ENCODE data around the gene HID1.
"Not testable (repeated sequence)": the region's sequence is repeated elsewhere in the genome, so short reads cannot be mapped to it uniquely, and the experiment has no call there.

HID1 gene

DNA sequence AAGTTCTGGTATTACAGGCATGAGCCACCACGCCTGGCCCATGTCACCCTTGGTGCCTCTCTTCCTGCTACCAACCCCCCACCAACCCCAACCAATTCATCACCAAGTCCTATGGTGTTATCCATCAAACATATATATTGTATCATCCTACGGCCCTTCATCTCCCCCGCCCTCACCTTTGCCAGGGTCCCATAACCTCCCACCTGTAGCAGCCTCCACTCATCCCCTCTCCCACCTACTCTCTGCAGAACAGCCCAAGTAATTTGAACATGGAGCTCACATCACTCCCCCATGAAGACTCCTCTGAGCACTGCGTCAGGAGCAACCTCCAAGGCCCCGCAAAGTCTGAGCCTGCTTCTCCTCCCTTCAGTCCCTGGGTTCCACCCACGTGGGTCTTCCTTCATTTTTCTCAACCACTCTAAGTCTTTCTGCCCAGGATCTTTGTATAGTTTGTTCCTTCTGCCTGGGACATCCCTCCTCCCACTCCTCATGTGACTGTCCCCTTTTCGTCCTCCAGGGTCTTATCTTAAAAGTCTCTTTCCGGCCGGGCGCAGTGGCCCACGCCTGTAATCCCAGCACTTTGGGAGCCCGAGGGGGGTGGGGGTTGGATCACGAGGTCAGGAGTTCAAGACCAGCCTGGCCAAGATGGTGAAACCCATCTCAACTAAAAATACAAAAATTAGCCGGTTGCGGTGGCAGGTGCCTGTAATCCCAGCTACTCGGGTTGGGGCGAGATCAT is 7.0 kb upstream of the HID1 start:
- Histone ChIP-seq H3K4me2 (ENCODE audit: low read length) (no peak overlapping the region), H3K9ac (ENCODE audit: low read depth, low read length) (no peak overlapping the region), H3K36me3 (ENCODE audit: insufficient read depth, low read length) (no peaks in the 10 kb centered on the region), H3K27me3 (ENCODE audit: control insufficient read depth, insufficient read depth, low read length) (peaks cover 6% of the 10 kb centered on the region), H3K4me1 (ENCODE audit: control insufficient read depth, insufficient read depth, low read length) (peaks cover 16% of the 10 kb centered on the region), H3K9me3 (replicated peaks; ENCODE audit: low read length) (no peaks in the 10 kb centered on the region), H3K4me3 (ENCODE audit: low read length) (no peak overlapping the region)

GRCh38 chr17:74978240-74978639 is 5.7 kb upstream of the HID1 start:
- H3K4me1 ChIP-seq (ENCODE audit: control insufficient read depth, insufficient read depth, low read length), result peaks cover 16% of the 10 kb centered on the region
- H3K4me3 ChIP-seq (ENCODE audit: low read length), result no peak overlapping the region
- no peak overlapping the region for H3K9ac ChIP-seq (ENCODE audit: low read depth, low read length)
- H3K27me3 ChIP-seq (ENCODE audit: control insufficient read depth, insufficient read depth, low read length), result peaks cover 14% of the 10 kb centered on the region
- no peaks in the 10 kb centered on the region for H3K9me3 ChIP-seq (replicated peaks; ENCODE audit: low read length)
- no peak overlapping the region for H3K4me2 ChIP-seq (ENCODE audit: low read length)
- no peaks in the 10 kb centered on the region for H3K36me3 ChIP-seq (ENCODE audit: insufficient read depth, low read length)

DNA sequence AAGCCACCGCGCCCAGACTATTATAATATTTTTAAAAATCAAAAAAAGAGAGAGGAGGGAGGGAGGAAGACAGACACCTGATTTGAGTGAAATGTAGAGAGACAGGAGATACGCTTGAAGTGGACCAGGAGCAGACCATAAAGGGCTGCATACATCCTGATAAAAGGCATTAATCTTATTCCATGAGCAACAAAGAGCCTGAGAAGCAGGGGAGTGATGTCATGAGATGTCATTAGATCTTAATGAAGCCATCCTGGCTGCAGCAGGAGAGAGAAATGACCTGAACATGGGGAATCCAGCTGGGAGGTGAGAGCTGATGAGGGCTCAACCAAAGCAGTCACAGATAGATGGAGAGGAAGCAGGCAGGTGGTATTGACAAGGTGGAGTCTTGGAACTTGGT is 5.2 kb upstream of the HID1 start:
- H3K4me1 ChIP-seq (ENCODE audit: control insufficient read depth, insufficient read depth, low read length), result peaks cover 16% of the 10 kb centered on the region
- no peak overlapping the region for H3K4me2 ChIP-seq (ENCODE audit: low read length)
- H3K27me3 ChIP-seq (ENCODE audit: control insufficient read depth, insufficient read depth, low read length), result peaks cover 19% of the 10 kb centered on the region
- H3K9ac ChIP-seq (ENCODE audit: low read depth, low read length), result no peak overlapping the region
- no peak overlapping the region for H3K4me3 ChIP-seq (ENCODE audit: low read length)
- H3K9me3 ChIP-seq (replicated peaks; ENCODE audit: low read length), result no peaks in the 10 kb centered on the region
- no peaks in the 10 kb centered on the region for H3K36me3 ChIP-seq (ENCODE audit: insufficient read depth, low read length)

DNA sequence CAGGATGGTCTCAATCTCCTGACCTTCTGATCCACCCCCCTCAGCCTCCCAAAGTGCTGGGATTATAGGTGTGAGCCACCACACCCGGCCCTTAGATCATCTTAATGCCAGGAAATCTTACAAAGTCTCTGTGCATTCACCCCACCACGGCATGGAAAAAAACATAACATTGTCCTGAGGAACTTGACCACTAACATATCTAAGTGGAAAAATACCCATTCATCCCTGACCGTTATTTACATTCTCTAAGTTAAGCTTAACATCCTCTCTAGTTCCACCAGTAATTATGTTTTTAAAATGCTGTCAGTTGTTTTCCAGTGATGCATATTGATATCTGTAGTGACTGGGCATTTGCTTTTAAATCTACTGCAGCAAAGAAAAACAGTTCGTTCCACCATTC is 3.4 kb upstream of the HID1 start:
- Histone ChIP-seq H3K4me3 (ENCODE audit: low read length) (no peak overlapping the region), H3K27me3 (ENCODE audit: control insufficient read depth, insufficient read depth, low read length) (peaks cover 34% of the 10 kb centered on the region), H3K9ac (ENCODE audit: low read depth, low read length) (no peak overlapping the region), H3K4me1 (ENCODE audit: control insufficient read depth, insufficient read depth, low read length) (peaks cover 7% of the 10 kb centered on the region), H3K9me3 (replicated peaks; ENCODE audit: low read length) (no peaks in the 10 kb centered on the region), H3K4me2 (ENCODE audit: low read length) (no peak overlapping the region), H3K36me3 (ENCODE audit: insufficient read depth, low read length) (no peaks in the 10 kb centered on the region)

DNA sequence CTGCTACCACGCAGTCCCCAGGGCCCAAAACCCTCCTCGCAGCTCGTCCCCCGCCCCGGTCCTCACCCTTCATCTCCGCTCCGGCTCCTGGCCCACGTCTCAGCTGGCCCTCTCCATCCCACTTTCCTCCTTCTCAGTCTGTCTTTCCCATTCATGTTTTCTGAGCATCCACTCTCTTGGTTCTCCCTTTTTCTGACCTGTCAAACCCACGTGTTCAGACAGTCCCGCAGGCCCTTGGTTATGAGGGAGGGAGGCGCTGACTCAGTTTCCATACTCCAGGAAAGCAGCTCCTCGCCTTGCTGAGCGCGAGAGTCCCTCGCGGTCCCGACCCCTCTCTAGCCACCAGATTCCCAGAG is 392 bp upstream of the HID1 start:
- no peaks in the 10 kb centered on the region for H3K9me3 ChIP-seq (replicated peaks; ENCODE audit: low read length)
- H3K4me2 ChIP-seq (ENCODE audit: low read length), result peak overlapping the region; percentile 80
- H3K4me3 ChIP-seq (ENCODE audit: low read length), result peak overlapping the region; percentile 28

GRCh38 chr17:74971842-74972106 is 785 bp downstream of the HID1 start:
- Histone ChIP-seq H3K36me3 (ENCODE audit: insufficient read depth, low read length) (no peaks in the 10 kb centered on the region), H3K9ac (ENCODE audit: low read depth, low read length) (no peak overlapping the region), H3K27me3 (ENCODE audit: control insufficient read depth, insufficient read depth, low read length) (peaks cover 34% of the 10 kb centered on the region), H3K9me3 (replicated peaks; ENCODE audit: low read length) (no peaks in the 10 kb centered on the region), H3K4me3 (ENCODE audit: low read length) (peak overlapping the region; percentile 65), H3K4me2 (ENCODE audit: low read length) (peak overlapping the region; percentile 80), H3K4me1 (ENCODE audit: control insufficient read depth, insufficient read depth, low read length) (peaks cover 7% of the 10 kb centered on the region)

More for the DNA sequence above, 392 bp upstream of the HID1 start:
- H3K9ac ChIP-seq (ENCODE audit: low read depth, low read length), result no peak overlapping the region
- peaks cover 7% of the 10 kb centered on the region for H3K4me1 ChIP-seq (ENCODE audit: control insufficient read depth, insufficient read depth, low read length)
- no peaks in the 10 kb centered on the region for H3K36me3 ChIP-seq (ENCODE audit: insufficient read depth, low read length)
- H3K27me3 ChIP-seq (ENCODE audit: control insufficient read depth, insufficient read depth, low read length), result peaks cover 34% of the 10 kb centered on the region

DNA sequence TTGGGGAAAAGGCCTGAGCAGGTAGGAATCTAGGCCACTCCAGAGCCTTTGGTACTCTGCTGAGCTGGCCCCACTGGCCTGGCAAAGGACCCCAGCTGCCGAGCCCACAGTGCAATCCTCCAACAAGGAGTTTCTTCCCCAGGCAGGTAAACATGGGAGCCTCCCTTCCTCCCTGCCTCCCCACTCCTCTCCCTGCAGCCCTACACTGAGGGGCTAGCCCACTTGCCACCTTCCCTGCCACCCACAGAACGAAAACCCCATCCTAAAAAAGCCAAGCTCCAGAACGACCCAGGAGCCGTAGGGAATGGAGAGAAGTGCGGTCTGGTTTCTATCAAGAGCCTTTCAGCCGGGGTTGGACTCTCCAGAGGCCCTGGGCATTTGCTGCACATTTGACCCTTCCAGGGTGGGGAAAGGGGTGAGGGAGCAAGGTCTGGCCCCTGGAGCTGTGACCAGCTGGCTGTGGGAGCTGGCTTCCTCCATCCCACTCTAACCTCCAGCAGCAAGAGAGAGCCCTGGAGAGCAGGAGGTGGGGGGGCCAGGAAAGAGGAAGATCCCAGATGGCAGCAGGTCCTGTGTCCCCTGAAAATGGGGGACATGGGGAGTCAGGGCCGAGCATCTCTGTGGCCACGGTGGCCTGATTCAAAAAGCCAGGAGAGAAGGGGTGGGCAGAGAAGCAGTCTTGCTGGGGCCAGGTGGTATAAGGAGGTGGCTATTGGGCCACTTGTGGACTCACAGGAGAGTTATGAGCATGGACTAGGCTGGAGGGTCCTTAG is 1.3 kb downstream of the HID1 start:
- H3K9ac ChIP-seq (ENCODE audit: low read depth, low read length), result no peak overlapping the region

DNA sequence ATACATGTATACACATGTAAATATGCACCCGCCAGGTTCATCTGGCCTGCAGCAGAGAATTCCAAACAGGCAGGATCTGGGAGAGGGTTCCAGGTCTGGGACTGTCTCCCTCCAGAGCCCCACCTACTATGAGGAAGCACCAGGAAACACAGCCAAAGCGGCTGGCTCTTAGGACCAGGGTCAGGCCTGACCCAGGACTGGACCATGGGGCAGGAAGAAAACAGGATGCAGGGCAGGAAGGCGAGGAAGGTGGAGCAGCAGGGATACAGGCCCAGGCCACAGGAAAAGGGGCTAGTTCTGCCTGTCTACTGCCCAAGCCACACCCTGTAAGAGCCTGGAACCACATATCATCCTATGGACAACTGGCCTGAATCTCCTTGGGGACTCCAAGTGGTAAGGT is 2.2 kb downstream of the HID1 start:
- Histone ChIP-seq H3K4me1 (ENCODE audit: control insufficient read depth, insufficient read depth, low read length) (peaks cover 7% of the 10 kb centered on the region), H3K36me3 (ENCODE audit: insufficient read depth, low read length) (no peaks in the 10 kb centered on the region), H3K9me3 (replicated peaks; ENCODE audit: low read length) (no peaks in the 10 kb centered on the region), H3K4me3 (ENCODE audit: low read length) (no peak overlapping the region), H3K27me3 (ENCODE audit: control insufficient read depth, insufficient read depth, low read length) (peaks cover 31% of the 10 kb centered on the region), H3K9ac (ENCODE audit: low read depth, low read length) (no peak overlapping the region), H3K4me2 (ENCODE audit: low read length) (no peak overlapping the region)

More for the DNA sequence above, 1.3 kb downstream of the HID1 start:
- Histone ChIP-seq H3K36me3 (ENCODE audit: insufficient read depth, low read length) (no peaks in the 10 kb centered on the region), H3K4me2 (ENCODE audit: low read length) (peak overlapping the region; percentile 80), H3K9me3 (replicated peaks; ENCODE audit: low read length) (no peaks in the 10 kb centered on the region), H3K4me1 (ENCODE audit: control insufficient read depth, insufficient read depth, low read length) (peaks cover 7% of the 10 kb centered on the region), H3K27me3 (ENCODE audit: control insufficient read depth, insufficient read depth, low read length) (peaks cover 34% of the 10 kb centered on the region), H3K4me3 (ENCODE audit: low read length) (no peak overlapping the region)

DNA sequence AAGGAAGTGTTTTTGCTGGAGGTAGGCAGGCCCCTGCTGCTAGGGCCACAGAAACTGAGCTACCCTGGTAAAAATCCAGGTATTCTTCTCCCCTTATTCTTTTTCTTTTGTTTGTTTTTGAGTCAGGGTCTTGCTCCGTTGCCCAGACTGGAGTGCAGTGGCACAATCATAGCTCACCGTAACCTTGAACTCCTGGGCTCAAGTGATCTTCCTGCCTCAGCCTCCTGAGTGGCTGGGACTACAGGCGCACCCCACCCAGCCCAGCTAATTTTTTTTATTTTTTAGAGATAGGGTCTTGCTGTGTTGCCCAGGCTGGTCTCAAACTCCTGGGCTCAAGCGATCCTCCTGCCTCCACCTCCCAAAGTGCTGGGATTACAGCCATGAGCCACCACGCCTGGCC is 3.1 kb downstream of the HID1 start:
- H3K4me3 ChIP-seq (ENCODE audit: low read length); H3K4me2 ChIP-seq (ENCODE audit: low read length); H3K36me3 ChIP-seq (ENCODE audit: insufficient read depth, low read length); H3K9ac ChIP-seq (ENCODE audit: low read depth, low read length); H3K4me1 ChIP-seq (ENCODE audit: control insufficient read depth, insufficient read depth, low read length); H3K9me3 ChIP-seq (replicated peaks; ENCODE audit: low read length): not testable (repeated sequence)
- peaks cover 35% of the 10 kb centered on the region for H3K27me3 ChIP-seq (ENCODE audit: control insufficient read depth, insufficient read depth, low read length)

- Histone ChIP-seq H3K9me3 (replicated peaks; ENCODE audit: low read length) (no peaks in the 10 kb centered on the region), H3K4me2 (ENCODE audit: low read length) (no peak overlapping the region), H3K4me3 (ENCODE audit: low read length) (no peak overlapping the region), H3K9ac (ENCODE audit: low read depth, low read length) (no peak overlapping the region), H3K36me3 (ENCODE audit: insufficient read depth, low read length) (no peaks in the 10 kb centered on the region), H3K27me3 (ENCODE audit: control insufficient read depth, insufficient read depth, low read length) (peaks cover 31% of the 10 kb centered on the region), H3K4me1 (ENCODE audit: control insufficient read depth, insufficient read depth, low read length) (peaks cover 7% of the 10 kb centered on the region)
Observed at GRCh38 chr17:74968361-74968780, 4.2 kb downstream of the HID1 start.

DNA sequence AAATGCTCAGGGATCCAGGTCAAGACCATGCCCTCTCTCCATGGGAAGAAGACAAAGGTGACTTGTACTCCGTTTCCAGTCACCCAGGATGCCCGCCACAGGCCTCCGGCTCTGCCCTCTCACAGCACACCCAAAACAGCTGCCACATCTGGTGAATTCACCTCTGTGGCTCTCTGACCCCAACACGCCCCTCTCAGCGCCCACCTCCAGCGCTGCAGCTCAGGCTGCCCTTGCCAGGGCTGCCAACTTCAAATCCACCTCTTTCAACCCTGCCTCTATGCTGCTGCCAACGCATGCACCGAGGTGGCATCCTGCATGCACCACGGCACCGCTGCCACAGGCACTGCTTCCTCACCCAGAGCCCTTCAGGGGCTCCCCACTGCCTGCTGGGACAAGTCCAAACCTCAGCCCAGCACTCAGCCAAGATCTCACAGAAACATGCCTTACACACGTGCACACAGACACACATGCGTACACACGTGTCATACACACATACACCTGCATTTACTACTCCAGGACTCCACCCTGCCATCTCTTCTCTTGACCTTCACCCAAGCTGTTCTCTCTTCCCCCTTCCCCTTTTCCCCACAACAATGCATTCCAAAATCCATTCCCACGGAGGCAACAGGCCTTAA is 7.5 kb downstream of the HID1 start:
- Histone ChIP-seq H3K4me2 (ENCODE audit: low read length) (no peak overlapping the region), H3K9ac (ENCODE audit: low read depth, low read length) (no peak overlapping the region), H3K9me3 (replicated peaks; ENCODE audit: low read length) (no peaks in the 10 kb centered on the region), H3K27me3 (ENCODE audit: control insufficient read depth, insufficient read depth, low read length) (peaks cover 12% of the 10 kb centered on the region), H3K4me1 (ENCODE audit: control insufficient read depth, insufficient read depth, low read length) (no peaks in the 10 kb centered on the region), H3K36me3 (ENCODE audit: insufficient read depth, low read length) (no peaks in the 10 kb centered on the region), H3K4me3 (ENCODE audit: low read length) (no peak overlapping the region)
